Activated T-cell treated with anti-CD3 and anti-CD28 coated beads for 1 hour (primary cell): Measurements from ENCODE around the gene ADGRG2.
"Not testable (repeated sequence)": the region's sequence is repeated elsewhere in the genome, so short reads cannot be mapped to it uniquely, and the experiment has no call there.

Experiments used
- DNase-seq: peaks from one replicate; pipeline ENCODE4 v3.0.0-alpha.2; 2020; ENCODE audit warnings: low read depth

ADGRG2 gene

GRCh38 chrX:18997916-18998315 lies 124.4 kb downstream of the ADGRG2 start:
- no peak for DNase-seq

- DNase-seq = no peak
Measured at GRCh38 chrX:18996536-18996935, 125.7 kb downstream of the ADGRG2 start.

- no peak for DNase-seq
Measured at GRCh38 chrX:18995221-18995620, 127.0 kb downstream of the ADGRG2 start.

- no peak for DNase-seq
Measured at GRCh38 chrX:18994713-18995112, 127.6 kb downstream of the ADGRG2 start.

GRCh38 chrX:18992829-18993228 lies 129.4 kb downstream of the ADGRG2 start:
- no peak for DNase-seq

- no peak for DNase-seq
Measured at GRCh38 chrX:18985186-18985435, 137.2 kb downstream of the ADGRG2 start.

- peak; percentile 80 for DNase-seq
Measured at GRCh38 chrX:18984381-18985185, 137.7 kb downstream of the ADGRG2 start.

GRCh38 chrX:18983666-18984380 lies 138.4 kb downstream of the ADGRG2 start, which contains the start of gene PHKA2:
PHKA2 (minus strand) TSS chrX:18984114; CDS start chrX:18983932, 182 bp downstream.
- DNase-seq = no peak

GRCh38 chrX:18981124-18981807 lies 141.0 kb downstream of the ADGRG2 start:
- DNase-seq = no peak

GRCh38 chrX:18980262-18980661 lies 142.0 kb downstream of the ADGRG2 start:
- DNase-seq = not testable (repeated sequence)

- DNase-seq = no peak
Measured at GRCh38 chrX:18974993-18975392, 147.3 kb downstream of the ADGRG2 start.

GRCh38 chrX:18973527-18974192 lies 148.6 kb downstream of the ADGRG2 start:
- DNase-seq = no peak

GRCh38 chrX:18971506-18971905 lies 150.8 kb downstream of the ADGRG2 start:
- no peak for DNase-seq

GRCh38 chrX:18970465-18970864 lies 151.8 kb downstream of the ADGRG2 start:
- no peak for DNase-seq

- DNase-seq = no peak
Measured at GRCh38 chrX:18966624-18967023, 155.6 kb downstream of the ADGRG2 start.

- DNase-seq = no peak
Measured at GRCh38 chrX:18964901-18965300, 157.4 kb downstream of the ADGRG2 start.

- DNase-seq = no peak
Measured at GRCh38 chrX:18964026-18964425, 158.2 kb downstream of the ADGRG2 start.

- no peak for DNase-seq
Measured at GRCh38 chrX:18962329-18962728, 159.9 kb downstream of the ADGRG2 start.

- no peak for DNase-seq
Measured at GRCh38 chrX:18961686-18962085, 160.6 kb downstream of the ADGRG2 start.

- no peak for DNase-seq
Measured at GRCh38 chrX:18956303-18957032, 165.8 kb downstream of the ADGRG2 start.

GRCh38 chrX:18955676-18956075 lies 166.6 kb downstream of the ADGRG2 start:
- DNase-seq = no peak

GRCh38 chrX:18951032-18951431 lies 171.2 kb downstream of the ADGRG2 start:
- no peak for DNase-seq
